A673 (cell line): ENCODE data around the gene RSAD2. TPM values are rescaled to one million over a fixed set of nuclear protein-coding genes. Genes with fewer than 3 reads are reported as not detected.

ENCODE experiments used
- BruUV-seq: library from RNA; stranded (reverse); fragments of 400-500 nt; replicated peaks from 2 replicates; lab custom pipeline; 2021; lab: Mats Ljungman, UMichigan
- CTCF ChIA-PET: fragments of 300-600 bp; sonication (Branson Sonifier 250); formaldehyde crosslinking; loops from one replicate; lab custom pipeline; 2022; ENCODE audit warnings: antibody characterized with exemption; lab: Charles Lee
- POLR2A ChIA-PET: fragments of 300-600 bp; sonication (Branson Sonifier 250); formaldehyde crosslinking; loops from one replicate; lab custom pipeline; 2022; ENCODE audit warnings: antibody characterized with exemption; ENCODE audit not compliant: low non-redundant PET; lab: Charles Lee
- DNase-seq: peaks from one replicate; pipeline ENCODE4 v3.0.0-alpha.2; 2015; ENCODE audit warnings: low spot score
- H3K27ac ChIP-seq: fragments of 200-600 bp; sonication (generic); 2 replicates; pipeline ENCODE4 v1.5.1; 2016; ENCODE audit warnings: mixed run types, low read depth, mild to moderate bottlenecking, mixed read lengths, antibody characterized with exemption, low read length; ENCODE audit not compliant: poor library complexity, severe bottlenecking
- H3K27me3 ChIP-seq: fragments of 200-600 bp; sonication (generic); replicated peaks from 2 replicates; pipeline ENCODE4 v1.6.1; 2017; ENCODE audit warnings: mixed run types, low read depth, mild to moderate bottlenecking, mixed read lengths, antibody characterized with exemption, low read length; ENCODE audit not compliant: insufficient read depth, poor library complexity
- H3K36me3 ChIP-seq: fragments of 200-600 bp; sonication (generic); 2 replicates; pipeline ENCODE4 v1.6.1; 2016; ENCODE audit warnings: mixed run types, mild to moderate bottlenecking, mixed read lengths, antibody characterized with exemption, low read length; ENCODE audit not compliant: insufficient read depth, poor library complexity, severe bottlenecking
- H3K4me1 ChIP-seq: fragments of 200-600 bp; sonication (generic); 2 replicates; pipeline ENCODE4 v1.6.1; 2017; ENCODE audit warnings: mixed run types, mild to moderate bottlenecking, mixed read lengths, antibody characterized with exemption, low read length; ENCODE audit not compliant: insufficient read depth, poor library complexity, severe bottlenecking
- H3K4me3 ChIP-seq: fragments of 200-600 bp; sonication (generic); 2 replicates; pipeline ENCODE4 v1.5.1; 2016; ENCODE audit warnings: low read depth, mixed run types, mild to moderate bottlenecking, mixed read lengths, low read length; ENCODE audit not compliant: poor library complexity, severe bottlenecking
- H3K9me3 ChIP-seq: fragments of 200-600 bp; sonication (generic); 2 replicates; pipeline ENCODE4 v1.6.1; 2016; ENCODE audit warnings: mixed run types, low read depth, mild to moderate bottlenecking, mixed read lengths, antibody characterized with exemption, low read length; ENCODE audit not compliant: poor library complexity, severe bottlenecking
- EZH2 ChIP-seq: fragments of 200-600 bp; sonication (generic); IDR thresholded peaks from 2 replicates; pipeline ENCODE4 v1.6.1; 2017; ENCODE audit warnings: borderline replicate concordance, low read depth, mild to moderate bottlenecking, mixed read lengths, antibody characterized with exemption, low read length; ENCODE audit not compliant: poor library complexity, severe bottlenecking
- intact Hi-C: fragments of 100-400 bp; cut with micrococcal nuclease; formaldehyde crosslinking; loops from one replicate; pipeline ENCODE4 v1.10.0; 2022; ENCODE audit not compliant: unreplicated experiment
- total RNA-seq: library from RNA; stranded (reverse); gene quantifications from 2 replicates; pipeline ENCODE4 v1.2.3, GENCODE V29; 2021
- TF ChIP-seq, protein P1 (sequence below): fragments of 300-800, 200-600 bp; sonication (generic); conservative IDR thresholded peaks from 2 replicates; pipeline ENCODE4 v1.5.1; 2017; ENCODE audit warnings: low read depth, mild to moderate bottlenecking, antibody characterized with exemption, low read length, moderate library complexity, mixed read lengths

Gene RSAD2
- total RNA-seq, 1 experiment from 2014 or later = 2.2 TPM

DNA sequence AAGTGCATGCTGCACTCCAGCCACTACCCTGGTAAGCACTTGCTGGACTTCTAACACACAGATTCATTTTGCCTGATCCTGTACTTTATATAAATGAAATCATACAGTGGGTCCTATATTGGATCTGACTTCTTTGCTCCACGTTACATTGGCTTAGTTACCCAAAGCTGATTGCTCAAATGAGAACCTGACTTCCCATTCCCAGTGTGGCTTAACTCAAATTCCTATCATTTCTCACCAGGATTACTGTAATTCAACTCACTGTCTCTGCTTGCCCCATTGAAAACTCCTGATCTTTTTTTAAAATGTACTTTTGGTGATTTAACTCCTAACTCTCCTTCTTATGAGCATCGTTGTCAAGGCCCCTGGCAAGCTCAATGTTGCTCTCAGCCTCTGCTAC lies 1.4 kb downstream of the RSAD2 start:
- Histone ChIP-seq H3K36me3 (no peaks in the 10 kb centered on the region), H3K9me3 (peaks cover 4% of the 10 kb centered on the region), H3K27ac (no peak overlapping the region), H3K4me3 (no peak overlapping the region), H3K27me3 (no peaks in the 10 kb centered on the region), H3K4me1 (peaks cover 4% of the 10 kb centered on the region)
- no peak for DNase-seq
- TF ChIP-seq, protein P1, sequence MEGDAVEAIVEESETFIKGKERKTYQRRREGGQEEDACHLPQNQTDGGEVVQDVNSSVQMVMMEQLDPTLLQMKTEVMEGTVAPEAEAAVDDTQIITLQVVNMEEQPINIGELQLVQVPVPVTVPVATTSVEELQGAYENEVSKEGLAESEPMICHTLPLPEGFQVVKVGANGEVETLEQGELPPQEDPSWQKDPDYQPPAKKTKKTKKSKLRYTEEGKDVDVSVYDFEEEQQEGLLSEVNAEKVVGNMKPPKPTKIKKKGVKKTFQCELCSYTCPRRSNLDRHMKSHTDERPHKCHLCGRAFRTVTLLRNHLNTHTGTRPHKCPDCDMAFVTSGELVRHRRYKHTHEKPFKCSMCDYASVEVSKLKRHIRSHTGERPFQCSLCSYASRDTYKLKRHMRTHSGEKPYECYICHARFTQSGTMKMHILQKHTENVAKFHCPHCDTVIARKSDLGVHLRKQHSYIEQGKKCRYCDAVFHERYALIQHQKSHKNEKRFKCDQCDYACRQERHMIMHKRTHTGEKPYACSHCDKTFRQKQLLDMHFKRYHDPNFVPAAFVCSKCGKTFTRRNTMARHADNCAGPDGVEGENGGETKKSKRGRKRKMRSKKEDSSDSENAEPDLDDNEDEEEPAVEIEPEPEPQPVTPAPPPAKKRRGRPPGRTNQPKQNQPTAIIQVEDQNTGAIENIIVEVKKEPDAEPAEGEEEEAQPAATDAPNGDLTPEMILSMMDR = no peak
- TF ChIP-seq EZH2 = no peak
- ChIA-PET POLR2A (no interaction called here), CTCF (no interaction called here)
- BruUV-seq = no TSS peak
- intact Hi-C loops = no loop called here

DNA sequence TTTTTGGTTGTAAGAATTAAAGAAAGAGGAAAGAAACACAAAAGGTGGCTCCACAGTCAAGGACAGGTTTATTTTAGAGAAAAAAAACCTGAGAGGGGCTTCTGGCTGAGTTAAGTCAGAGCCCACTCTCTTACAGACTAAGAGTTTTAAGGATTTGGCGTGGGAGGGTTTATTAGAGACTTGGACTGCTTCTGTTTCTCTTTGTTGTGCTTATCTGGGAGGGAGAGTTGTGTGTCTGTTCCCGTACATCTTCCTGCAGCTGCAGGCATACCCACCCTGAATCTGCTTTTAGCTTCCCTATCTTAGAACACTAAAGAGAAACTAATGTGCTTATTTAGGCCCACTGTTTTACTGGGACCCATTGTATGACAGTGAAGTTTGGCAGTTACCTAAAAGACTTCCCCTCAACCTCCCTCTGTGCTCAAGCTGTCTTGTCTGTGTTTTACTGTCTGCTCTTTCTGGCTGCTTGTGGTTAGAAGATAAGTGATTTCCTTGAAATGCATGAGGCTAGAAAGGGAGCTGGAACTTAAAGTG lies 2.7 kb downstream of the RSAD2 start:
- POLR2A ChIA-PET = no interaction called here

DNA sequence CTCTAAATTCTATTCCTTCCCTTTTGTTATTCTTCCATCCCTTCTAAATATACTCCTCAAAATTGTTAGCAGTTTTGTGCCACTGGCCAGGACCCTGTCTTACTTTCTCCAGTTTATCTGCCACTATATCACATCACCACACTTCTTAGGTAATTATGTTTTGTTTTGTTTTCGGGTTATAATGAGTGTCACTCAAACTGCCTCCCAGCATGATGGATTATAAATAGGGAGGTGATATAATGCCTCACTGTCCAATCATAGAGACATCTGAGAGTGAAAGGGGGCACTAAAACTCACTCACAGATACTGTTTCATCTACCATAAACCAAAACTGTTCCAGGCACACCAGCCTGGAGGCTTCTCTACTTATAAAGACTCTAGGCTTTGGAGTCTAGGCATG lies 3.5 kb downstream of the RSAD2 start:
- POLR2A ChIA-PET = no interaction called here
- no peaks in the 10 kb centered on the region for H3K9me3 ChIP-seq

More for the DNA sequence above, 2.7 kb downstream of the RSAD2 start:
- TF ChIP-seq, protein P1 = no peak
- no peak for TF ChIP-seq EZH2
- H3K9me3 ChIP-seq = no peaks in the 10 kb centered on the region
- H3K4me1 ChIP-seq = peaks cover 4% of the 10 kb centered on the region
- intact Hi-C loops = no loop called here
- no peaks in the 10 kb centered on the region for H3K36me3 ChIP-seq
- no TSS peak for BruUV-seq
- no peak overlapping the region for H3K4me3 ChIP-seq
- H3K27me3 ChIP-seq = no peaks in the 10 kb centered on the region
- DNase-seq = peak; percentile 42
- H3K27ac ChIP-seq = no peak overlapping the region
- CTCF ChIA-PET = no interaction called here

More for the DNA sequence above, 3.5 kb downstream of the RSAD2 start:
- intact Hi-C loops = no loop called here
- BruUV-seq = no TSS peak
- Histone ChIP-seq H3K27me3 (no peaks in the 10 kb centered on the region), H3K27ac (no peak overlapping the region), H3K36me3 (no peaks in the 10 kb centered on the region), H3K4me3 (no peak overlapping the region), H3K4me1 (peaks cover 4% of the 10 kb centered on the region)
- no peak for TF ChIP-seq EZH2
- TF ChIP-seq, protein P1 = no peak
- CTCF ChIA-PET = no interaction called here
- no peak for DNase-seq
